Stimulated activated CD4-positive, alpha-beta T cell treated with anti-CD3 and anti-CD28 coated beads, Interleukin-15, amount 100 ng/mL, for 1 hour (primary cell): ENCODE results near the gene BCAS1.

ENCODE experiments used
- DNase-seq, 2 donors: peaks; one replicate each; pipeline ENCODE4 v3.0.0-alpha.2; 2020; ENCODE audit warnings: low read depth in 1 of 2, low spot score in 1 of 2

The BCAS1 gene

DNA sequence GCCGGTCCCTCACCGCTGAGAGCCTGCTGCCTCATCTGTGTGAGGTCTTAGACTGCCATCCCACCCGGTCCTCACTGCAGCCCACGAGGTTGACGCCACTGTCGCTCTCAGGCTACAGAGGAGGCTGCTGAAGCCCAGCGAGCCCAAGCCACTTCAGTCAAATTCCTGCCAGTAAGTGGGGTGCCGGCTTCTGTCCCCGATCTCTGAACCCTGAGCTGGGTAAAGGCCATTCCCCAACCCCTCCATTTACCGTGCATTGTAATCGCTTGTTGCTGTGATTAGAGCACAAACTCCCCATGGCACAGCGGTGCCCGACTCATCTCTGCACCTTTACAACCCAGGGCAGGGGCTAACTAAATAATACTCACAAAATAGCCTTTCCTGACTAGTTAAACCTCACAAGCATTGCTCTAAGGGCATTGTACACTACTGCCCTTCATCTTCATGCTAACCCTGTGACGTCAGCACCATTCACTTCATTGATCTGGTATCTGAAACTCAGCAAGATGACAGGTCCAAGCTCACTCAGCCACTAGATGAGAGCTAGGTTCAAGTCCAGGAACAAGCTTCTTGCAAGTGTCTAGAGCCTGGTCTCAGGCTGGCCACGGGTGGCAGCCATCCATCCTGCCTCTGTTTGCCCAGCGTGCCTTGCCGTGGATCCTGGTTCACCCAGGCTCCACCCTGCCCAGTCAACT, 122.7 kb downstream of the BCAS1 start:
- no peak for DNase-seq

DNA sequence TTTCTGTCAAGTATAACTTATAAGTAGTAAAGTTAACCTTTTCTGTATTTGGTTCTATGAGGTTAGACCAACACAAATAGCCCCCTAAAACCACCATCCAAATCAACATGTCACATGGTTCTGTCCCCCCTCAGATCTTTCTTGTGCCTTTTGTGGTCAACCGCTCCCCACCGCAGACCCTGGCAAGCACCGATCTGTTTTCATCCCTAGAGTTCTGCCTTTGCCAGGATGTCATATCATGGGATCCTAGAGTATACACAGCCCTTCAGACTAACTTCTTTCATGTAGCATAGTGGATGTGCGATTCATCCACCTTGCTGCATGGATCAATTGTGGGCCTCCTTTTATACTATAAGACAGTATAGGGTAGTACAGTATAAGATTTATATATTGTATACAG, 124.3 kb downstream of the BCAS1 start:
- DNase-seq, result no peak

- no peak for DNase-seq
These were observed 124.9 kb downstream of the BCAS1 start for GRCh38 chr20:53945478-53945877.

DNA sequence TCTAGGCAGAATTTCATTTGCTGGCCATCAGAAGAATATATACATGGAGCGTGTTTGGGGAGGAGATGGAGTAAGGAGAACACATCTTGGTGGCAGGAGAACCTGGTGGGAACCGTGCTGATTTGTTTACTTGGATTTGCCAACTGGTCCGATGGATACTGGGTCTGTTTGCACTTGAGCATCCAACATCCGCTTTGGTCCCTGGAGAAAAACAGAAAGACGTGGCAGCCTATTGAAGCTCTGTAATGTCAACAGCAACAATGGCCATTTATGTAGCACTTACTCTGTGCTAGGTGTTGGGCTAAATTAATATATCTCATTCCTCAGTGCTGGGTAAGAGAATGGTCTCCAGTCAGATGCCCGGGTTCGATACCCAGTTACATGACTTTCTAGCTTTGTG, 125.6 kb downstream of the BCAS1 start:
- no peak for DNase-seq

DNA sequence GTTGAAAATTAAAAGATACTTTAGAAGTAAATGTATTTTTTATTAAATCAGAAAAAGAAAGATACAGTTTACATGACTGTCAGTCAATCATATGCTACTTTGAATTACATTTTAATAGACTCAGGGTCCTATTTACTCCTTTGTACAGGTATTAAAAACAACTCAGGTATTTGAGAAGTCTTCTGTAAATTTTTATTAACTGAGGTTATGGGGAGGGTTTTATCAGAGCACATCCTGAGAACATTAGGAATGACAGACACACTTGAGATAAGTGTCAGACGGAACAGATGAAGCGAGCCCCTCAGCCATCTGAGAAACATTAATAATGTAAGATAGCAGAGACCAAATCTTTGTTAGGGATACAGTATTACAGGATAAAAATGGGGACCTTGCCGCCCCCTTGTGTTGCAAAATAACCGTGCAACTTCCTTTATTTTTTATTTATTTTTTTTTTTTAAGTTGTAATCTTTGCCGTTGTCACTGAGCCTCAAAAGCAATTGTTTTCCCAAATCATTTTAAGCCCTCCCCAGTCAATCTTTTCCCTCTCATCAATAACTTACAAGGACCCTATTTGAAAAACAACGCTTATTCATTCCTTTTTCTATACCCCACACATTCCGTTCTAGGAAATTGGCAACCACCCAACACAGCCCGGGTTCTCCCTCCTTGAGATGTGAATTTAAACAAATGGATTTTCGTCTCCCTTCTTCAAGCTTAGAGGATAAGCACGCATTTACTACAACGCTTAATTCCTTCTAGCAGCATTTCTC, 126.7 kb downstream of the BCAS1 start:
- no peak for DNase-seq

DNA sequence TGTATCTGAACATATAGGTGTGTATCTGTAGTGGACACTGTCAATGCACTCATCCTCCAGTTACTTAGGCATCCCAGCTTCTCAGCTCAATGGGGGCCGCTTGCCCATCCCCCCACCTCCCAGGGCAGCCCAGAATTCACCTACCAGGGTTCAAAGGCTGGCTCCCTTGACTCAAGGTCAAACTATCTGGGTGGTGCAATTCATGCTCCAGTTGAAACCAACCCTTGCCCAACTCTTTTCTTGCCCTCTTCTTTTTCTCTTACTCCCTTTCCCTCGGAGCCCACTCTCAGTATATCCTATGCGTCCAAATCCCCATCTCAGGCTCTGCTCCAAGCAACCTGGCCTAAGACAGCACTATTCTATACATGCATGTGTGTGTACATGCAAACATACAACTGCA, 127.4 kb downstream of the BCAS1 start:
- no peak for DNase-seq

DNA sequence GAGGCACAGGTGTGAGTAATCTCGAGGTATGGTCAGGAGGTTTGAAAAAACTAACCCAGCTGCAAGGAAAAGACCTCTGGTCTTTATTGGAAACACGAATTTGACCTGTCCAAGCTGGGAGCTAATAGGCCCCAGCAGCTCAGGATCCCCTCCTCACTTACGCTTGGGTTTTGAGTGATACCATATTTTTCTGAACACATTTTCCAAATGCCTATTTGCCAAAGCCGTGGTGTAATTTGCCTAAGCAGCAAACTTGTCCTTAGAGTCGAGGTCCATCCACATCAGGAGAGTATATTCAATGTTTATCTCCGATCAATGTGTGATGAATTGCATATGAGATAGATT, 128.0 kb downstream of the BCAS1 start:
- no peak for DNase-seq

GRCh38 chr20:53941680-53942471, 128.5 kb downstream of the BCAS1 start:
- DNase-seq, result no peak

DNA sequence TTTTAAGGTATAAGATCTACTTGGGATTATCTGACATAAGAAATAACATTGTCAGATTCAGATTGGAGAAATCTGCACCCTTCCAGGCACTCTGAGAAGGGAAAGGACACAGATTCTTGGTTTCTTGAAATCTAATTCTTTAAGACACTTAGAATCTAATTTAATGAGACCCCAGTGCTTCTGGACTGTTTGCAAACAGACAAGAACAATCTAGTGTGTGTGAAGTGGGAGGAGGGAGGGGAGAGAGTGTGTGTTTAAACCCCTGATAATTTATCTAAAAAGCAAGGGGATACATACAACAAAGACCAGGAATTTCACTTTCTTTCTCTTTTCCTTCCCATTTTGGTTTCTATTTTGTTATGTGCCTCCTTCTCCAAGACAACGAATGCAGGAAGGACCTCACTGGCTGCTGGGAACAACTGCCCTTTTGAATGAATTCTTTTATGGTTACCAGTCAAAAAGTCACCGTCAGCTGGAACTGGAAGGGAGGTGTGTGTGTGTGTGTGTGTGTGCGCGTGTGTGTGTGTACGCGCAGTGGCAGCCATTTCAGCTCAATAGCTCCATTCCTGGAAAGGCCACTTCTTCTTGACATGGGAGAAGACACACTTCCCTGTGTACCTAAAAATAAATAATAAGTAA, 129.4 kb downstream of the BCAS1 start:
- no peak for DNase-seq

GRCh38 chr20:53940360-53940702, 130.1 kb downstream of the BCAS1 start:
- DNase-seq, result no peak

- DNase-seq, result peak; percentile 24 to 48
These were observed 130.6 kb downstream of the BCAS1 start for GRCh38 chr20:53939572-53940359.

DNA sequence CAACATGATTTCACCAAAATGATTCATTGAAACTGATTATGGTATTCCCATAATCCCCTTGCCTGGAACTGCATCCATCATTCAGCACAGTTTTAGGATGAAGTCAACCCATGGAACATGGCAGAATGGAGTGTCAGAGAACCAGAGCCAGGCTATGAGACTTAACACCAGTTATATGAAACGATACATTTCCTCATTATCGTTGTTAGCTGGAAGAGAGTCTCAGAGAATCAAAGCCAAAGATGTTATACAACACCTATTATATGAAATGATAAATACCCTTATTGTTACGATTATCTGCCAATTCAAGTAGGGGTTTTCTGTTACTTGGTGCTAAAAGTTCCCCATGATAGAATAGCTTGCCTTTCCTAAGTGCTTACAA, 131.2 kb downstream of the BCAS1 start:
- DNase-seq, result no peak

DNA sequence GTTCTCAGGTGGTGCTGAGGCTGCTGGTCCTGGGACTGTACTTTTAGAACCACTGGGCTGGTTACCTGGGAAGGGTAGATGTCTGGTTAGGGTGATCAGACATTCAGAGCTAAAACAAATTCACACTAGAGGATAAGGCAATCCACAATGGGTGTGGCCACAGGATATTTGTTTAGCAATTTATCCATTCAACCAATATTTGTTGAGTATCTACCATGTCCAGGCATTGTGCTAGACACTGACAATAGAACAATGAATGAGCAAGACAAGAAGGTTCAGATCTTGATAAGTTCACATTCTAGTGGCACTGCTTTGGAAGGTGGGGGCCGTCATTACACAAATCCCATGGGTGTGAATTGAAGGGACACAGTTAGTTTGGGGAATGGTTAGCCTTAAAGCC, 131.7 kb downstream of the BCAS1 start:
- DNase-seq, result no peak

- no peak for DNase-seq
These were observed 132.4 kb downstream of the BCAS1 start for GRCh38 chr20:53937929-53938367.

GRCh38 chr20:53937339-53937741, 133.1 kb downstream of the BCAS1 start:
- no peak for DNase-seq

DNA sequence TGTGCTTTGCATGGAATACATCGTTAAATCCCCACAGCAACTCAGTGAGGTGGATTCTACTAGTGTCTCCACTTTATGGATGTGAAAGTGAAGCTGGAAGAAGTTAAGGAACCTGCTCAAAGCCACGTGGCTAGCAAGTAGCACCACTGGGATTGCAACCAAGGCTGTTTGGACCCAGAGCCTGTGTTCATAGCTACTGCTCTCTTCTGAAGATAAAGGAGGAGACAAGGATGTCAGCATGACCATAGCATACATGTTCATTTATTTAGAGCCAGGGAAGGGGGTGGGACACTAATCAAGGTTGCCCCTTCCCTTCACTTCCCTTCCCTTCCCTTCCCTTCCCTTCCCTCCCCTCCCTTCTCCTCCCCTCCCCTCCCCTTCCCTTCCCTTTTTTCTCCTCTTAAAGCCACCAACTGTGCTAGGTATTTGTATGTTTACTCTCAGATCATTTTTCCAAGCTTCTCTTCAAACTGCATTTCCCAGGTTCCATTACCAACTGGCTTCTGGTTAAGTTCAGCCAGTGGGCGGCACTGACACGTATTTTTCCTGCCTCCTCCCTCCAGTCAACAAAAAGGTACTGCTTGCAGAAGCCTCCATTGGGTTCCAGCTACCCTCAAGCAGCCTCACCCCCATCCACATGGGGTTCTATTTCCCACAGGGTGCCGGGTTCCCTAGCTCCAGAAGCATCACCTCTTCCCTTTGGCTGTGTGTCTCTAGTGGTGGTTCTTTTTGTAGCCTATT, 134.9 kb downstream of the BCAS1 start:
- no peak for DNase-seq

- no peak for DNase-seq
These were observed 135.7 kb downstream of the BCAS1 start for GRCh38 chr20:53934421-53935343.

DNA sequence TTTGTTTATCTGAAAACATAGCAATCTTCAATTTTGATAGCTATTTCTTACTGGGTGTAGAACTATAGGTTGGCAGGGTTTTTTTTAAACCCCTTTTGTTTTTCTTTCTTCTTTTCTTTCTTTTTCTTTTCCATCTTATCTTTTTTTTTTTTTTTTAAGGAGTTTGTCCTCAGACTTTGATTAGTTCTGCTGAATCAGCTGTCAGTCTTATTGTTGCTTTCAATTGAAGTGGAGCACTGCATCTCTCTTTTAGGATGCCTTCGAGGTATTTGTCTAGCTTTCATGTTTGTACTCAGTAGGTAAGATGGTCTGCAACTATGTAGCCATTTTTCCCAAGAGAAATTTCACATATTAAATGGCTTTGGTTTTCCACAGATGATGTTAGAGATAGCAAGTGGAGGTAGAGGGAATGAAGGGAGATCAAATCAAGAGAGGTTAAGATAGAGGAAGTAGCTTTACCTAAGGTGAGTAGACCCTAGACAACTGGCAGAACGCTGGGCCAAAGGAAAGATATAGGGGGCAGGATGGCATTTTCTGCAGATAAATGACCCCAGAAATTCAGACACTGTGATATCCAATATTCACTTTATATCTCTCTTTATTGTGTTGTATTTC, 137.1 kb downstream of the BCAS1 start:
- DNase-seq, result no peak
